Hepatocyte (in vitro differentiated cells): ENCODE results near the gene TOGARAM1. TPM values are rescaled to one million over a fixed set of nuclear protein-coding genes. Genes with fewer than 3 reads are reported as not detected.

Source experiments
- DNase-seq: peaks from one replicate; pipeline ENCODE4 v3.0.0-alpha.2; 2016; ENCODE audit warnings: low spot score
- H2AFZ ChIP-seq: fragments of 200-600 bp; sonication (generic); 2 replicates; pipeline ENCODE4 v1.6.0; 2016; ENCODE audit warnings: antibody characterized with exemption, mild to moderate bottlenecking
- H3K27ac ChIP-seq: fragments of 200-600 bp; sonication (generic); 2 replicates; pipeline ENCODE4 v1.5.1; 2016; ENCODE audit warnings: mild to moderate bottlenecking
- H3K27me3 ChIP-seq: fragments of 200-600 bp; sonication (generic); 2 replicates; pipeline ENCODE4 v1.6.1; 2016
- H3K36me3 ChIP-seq: fragments of 200-600 bp; sonication (generic); replicated peaks from 2 replicates; pipeline ENCODE4 v1.5.1; 2016; ENCODE audit warnings: low read depth; ENCODE audit not compliant: insufficient read depth
- H3K4me1 ChIP-seq: fragments of 200-600 bp; sonication (generic); 2 replicates; pipeline ENCODE4 v1.5.1; 2016; ENCODE audit warnings: mild to moderate bottlenecking, moderate library complexity; ENCODE audit not compliant: insufficient read depth
- H3K4me2 ChIP-seq: fragments of 200-600 bp; sonication (generic); 2 replicates; pipeline ENCODE4 v1.6.0; 2016
- H3K4me3 ChIP-seq: fragments of 200-600 bp; sonication (generic); 2 replicates; pipeline ENCODE4 v1.5.1; 2016; ENCODE audit warnings: mild to moderate bottlenecking
- H3K79me2 ChIP-seq: fragments of 200-600 bp; sonication (generic); 2 replicates; pipeline ENCODE4 v1.6.0; 2017; ENCODE audit warnings: mild to moderate bottlenecking
- H3K9me2 ChIP-seq: fragments of 200-600 bp; sonication (generic); replicated peaks from 2 replicates; pipeline ENCODE4 v1.6.0; 2017; ENCODE audit warnings: mild to moderate bottlenecking; ENCODE audit not compliant: insufficient read depth
- H3K9me3 ChIP-seq: fragments of 200-600 bp; sonication (generic); 2 replicates; pipeline ENCODE4 v1.5.1; 2016; ENCODE audit warnings: low read depth, mild to moderate bottlenecking
- H4K20me1 ChIP-seq: fragments of 200-600 bp; sonication (generic); 2 replicates; pipeline ENCODE4 v1.6.0; 2016; ENCODE audit warnings: mild to moderate bottlenecking; ENCODE audit not compliant: insufficient read depth, poor library complexity, severe bottlenecking
- CTCF ChIP-seq: fragments of 200-600 bp; sonication (generic); IDR thresholded peaks from 2 replicates; pipeline ENCODE4 v1.5.1; 2016; ENCODE audit warnings: antibody characterized with exemption, mild to moderate bottlenecking; ENCODE audit not compliant: poor library complexity
- EZH2 ChIP-seq: fragments of 200-600 bp; sonication (generic); IDR thresholded peaks from 2 replicates; pipeline ENCODE4 v1.6.1; 2016; ENCODE audit warnings: antibody characterized with exemption, mild to moderate bottlenecking, borderline replicate concordance
- EZH2phosphoT487 ChIP-seq: fragments of 200-600 bp; sonication (generic); IDR thresholded peaks from one replicate; pipeline ENCODE4 v1.6.1; 2018; ENCODE audit warnings: antibody characterized with exemption, mild to moderate bottlenecking, low read depth, moderate library complexity; ENCODE audit not compliant: unreplicated experiment, severe bottlenecking
- WGBS: methylation state at CpG from one replicate; pipeline ENCODE4 v1.1.6; 2016; ENCODE audit warnings: low lambda C conversion rate; ENCODE audit errors: missing lambda C conversion rate; 5-methylcytosine and 5-hydroxymethylcytosine counted together
- polyA plus RNA-seq: library from polyadenylated mRNA; unstranded; fragments of >200 nt; fragmentation: Nextera tagmentation; extraction: Ambion mirVana; gene quantifications from 2 replicates; pipeline ENCODE4 v1.2.1, GENCODE V29; 2016
- total RNA-seq: library from RNA; depleted of rRNA; stranded (reverse); fragments of >200 nt; gene quantifications from 2 replicates; pipeline ENCODE4 v1.2.3, GENCODE V29; 2014

The TOGARAM1 gene
- total and polyA plus RNA-seq, 2 experiments from 2014 or later = 9.3 to 36.2 TPM

GRCh38 chr14:44937547-44937946, 24.4 kb upstream of the TOGARAM1 start:
- Histone ChIP-seq H2AFZ (no peak overlapping the region), H4K20me1 (no peaks in the 10 kb centered on the region), H3K4me1 (no peaks in the 10 kb centered on the region), H3K4me2 (no peak overlapping the region), H3K9me3 (no peaks in the 10 kb centered on the region), H3K27ac (no peak overlapping the region), H3K4me3 (no peak overlapping the region), H3K79me2 (peaks cover 7% of the 10 kb centered on the region), H3K36me3 (no peaks in the 10 kb centered on the region), H3K9me2 (no peaks in the 10 kb centered on the region), H3K27me3 (no peaks in the 10 kb centered on the region)
- WGBS = 96% methylated on average over 2 of the region's 2 CpGs
- TF ChIP-seq EZH2phosphoT487 = no peak
- no peak for TF ChIP-seq CTCF
- TF ChIP-seq EZH2 = no peak
- DNase-seq = no peak

GRCh38 chr14:44940211-44940610, 21.8 kb upstream of the TOGARAM1 start:
- Histone ChIP-seq H2AFZ (no peak overlapping the region), H3K36me3 (no peaks in the 10 kb centered on the region), H3K4me3 (no peak overlapping the region), H3K4me2 (no peak overlapping the region), H3K79me2 (peaks cover 8% of the 10 kb centered on the region), H4K20me1 (no peaks in the 10 kb centered on the region), H3K27ac (no peak overlapping the region), H3K4me1 (no peaks in the 10 kb centered on the region), H3K9me3 (no peaks in the 10 kb centered on the region), H3K9me2 (no peaks in the 10 kb centered on the region), H3K27me3 (no peaks in the 10 kb centered on the region)
- DNase-seq = no peak
- no peak for TF ChIP-seq EZH2phosphoT487
- no peak for TF ChIP-seq CTCF
- TF ChIP-seq EZH2 = no peak

GRCh38 chr14:44940944-44941343, 21.0 kb upstream of the TOGARAM1 start:
- Histone ChIP-seq H4K20me1 (no peaks in the 10 kb centered on the region), H3K27ac (no peak overlapping the region), H3K27me3 (no peaks in the 10 kb centered on the region), H3K79me2 (peaks cover 8% of the 10 kb centered on the region), H3K4me3 (no peak overlapping the region), H2AFZ (no peak overlapping the region), H3K9me2 (no peaks in the 10 kb centered on the region), H3K9me3 (no peaks in the 10 kb centered on the region), H3K36me3 (no peaks in the 10 kb centered on the region), H3K4me2 (no peak overlapping the region), H3K4me1 (no peaks in the 10 kb centered on the region)
- TF ChIP-seq EZH2 = no peak
- TF ChIP-seq CTCF = no peak
- TF ChIP-seq EZH2phosphoT487 = no peak
- 89% methylated on average over 6 of the region's 6 CpGs for WGBS
- DNase-seq = no peak

- DNase-seq = no peak
- Histone ChIP-seq H3K4me3 (no peak overlapping the region), H3K9me3 (no peaks in the 10 kb centered on the region), H3K9me2 (no peaks in the 10 kb centered on the region), H3K4me1 (no peaks in the 10 kb centered on the region), H3K27ac (no peak overlapping the region), H3K36me3 (no peaks in the 10 kb centered on the region), H3K27me3 (no peaks in the 10 kb centered on the region), H3K79me2 (peaks cover 8% of the 10 kb centered on the region), H4K20me1 (no peaks in the 10 kb centered on the region), H3K4me2 (no peak overlapping the region), H2AFZ (no peak overlapping the region)
- 100% methylated on average over 1 of the region's 2 CpGs for WGBS
- no peak for TF ChIP-seq EZH2phosphoT487
- TF ChIP-seq CTCF = no peak
- TF ChIP-seq EZH2 = no peak
Measured at GRCh38 chr14:44941591-44941990, 20.4 kb upstream of the TOGARAM1 start.
